Stimulated activated CD4-positive, alpha-beta T cell treated with anti-CD3 and anti-CD28 coated beads, Interleukin-4, amount 100 ng/mL, for 4 hours (primary cell): ENCODE data around the gene PMPCA.

Experiments
- DNase-seq, 2 experiments: peaks; one replicate each; pipeline ENCODE4 v3.0.0-alpha.2; 2020

PMPCA gene

GRCh38 chr9:136438548-136439480 is 28.4 kb downstream of the PMPCA start:
- DNase-seq = peak; percentile 56 to 57

DNA sequence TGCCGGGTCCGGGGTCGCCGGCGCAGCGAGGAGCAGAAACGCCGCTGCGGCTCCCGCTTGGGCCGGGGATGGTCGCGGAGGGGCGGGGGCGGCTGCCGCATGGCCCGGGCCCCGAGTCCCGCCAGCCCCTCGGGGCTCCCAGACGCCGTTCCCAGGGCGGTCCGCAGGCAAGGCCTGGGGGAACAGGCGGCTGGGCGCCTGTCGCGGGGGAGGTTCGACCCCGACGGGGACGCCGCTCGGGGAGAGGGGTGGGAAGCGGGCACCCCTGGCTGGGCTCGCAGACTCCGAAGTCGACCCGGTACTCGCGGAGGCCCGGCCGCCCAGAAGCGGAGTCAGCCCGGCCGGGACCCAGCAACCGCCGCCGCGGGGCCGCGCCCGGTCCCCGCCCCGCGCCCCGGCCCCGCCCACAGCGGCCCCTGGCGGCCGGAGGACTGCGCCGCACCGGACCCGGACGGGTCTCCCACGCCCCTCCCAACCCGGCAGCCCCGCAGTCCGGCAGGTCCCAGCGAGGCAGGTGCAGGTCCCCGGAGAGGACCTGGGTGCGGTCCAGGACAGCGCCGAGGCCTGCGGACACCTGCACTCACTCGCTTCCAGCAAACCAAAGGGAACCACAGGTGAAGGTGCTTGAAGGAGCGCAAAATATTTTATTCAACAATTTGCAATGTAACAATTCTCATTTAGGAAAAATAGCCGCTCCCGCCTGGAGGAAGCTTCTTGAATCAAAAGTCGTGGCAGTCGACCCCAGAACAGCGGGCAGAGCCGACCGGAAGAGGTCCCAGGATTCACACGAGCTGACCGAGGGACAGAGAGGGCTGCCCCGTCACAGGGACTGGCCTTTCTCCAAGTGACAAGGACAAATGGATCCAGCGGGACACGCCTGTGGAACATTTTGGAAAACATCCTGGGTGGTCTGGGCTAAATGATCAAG is 29.3 kb downstream of the PMPCA start, which contains the start of gene INPP5E:
Gene INPP5E, minus strand, starts transcription at position 365 of the 928 bp plus-strand sequence. CDS start 426 bp downstream, outside the sequence.
- peak; percentile 70 to 91 for DNase-seq

- DNase-seq = no peak
These were observed 30.8 kb downstream of the PMPCA start for GRCh38 chr9:136441191-136441680.

- no peak for DNase-seq
These were observed 31.3 kb downstream of the PMPCA start for GRCh38 chr9:136441681-136442245.

DNA sequence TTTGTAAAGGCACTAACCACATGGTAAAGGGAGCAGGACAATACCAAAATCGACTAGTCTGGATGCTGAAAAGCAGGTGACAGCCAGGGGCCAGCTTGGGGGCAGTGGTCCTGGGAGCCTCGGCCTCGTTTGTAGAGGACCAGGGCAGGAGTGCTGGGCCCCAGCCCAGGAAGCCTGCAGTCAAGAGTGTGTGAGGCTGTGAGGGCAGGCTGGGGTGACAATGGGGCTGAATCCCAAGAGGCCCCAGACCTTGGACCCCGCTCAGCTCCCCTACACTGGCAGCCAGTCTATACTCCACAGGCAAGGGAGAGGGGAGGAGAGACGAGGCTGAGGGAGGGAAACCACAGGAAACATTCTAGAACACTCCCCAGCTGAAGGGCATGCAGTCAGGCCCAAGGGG is 31.8 kb downstream of the PMPCA start:
- DNase-seq = no peak

DNA sequence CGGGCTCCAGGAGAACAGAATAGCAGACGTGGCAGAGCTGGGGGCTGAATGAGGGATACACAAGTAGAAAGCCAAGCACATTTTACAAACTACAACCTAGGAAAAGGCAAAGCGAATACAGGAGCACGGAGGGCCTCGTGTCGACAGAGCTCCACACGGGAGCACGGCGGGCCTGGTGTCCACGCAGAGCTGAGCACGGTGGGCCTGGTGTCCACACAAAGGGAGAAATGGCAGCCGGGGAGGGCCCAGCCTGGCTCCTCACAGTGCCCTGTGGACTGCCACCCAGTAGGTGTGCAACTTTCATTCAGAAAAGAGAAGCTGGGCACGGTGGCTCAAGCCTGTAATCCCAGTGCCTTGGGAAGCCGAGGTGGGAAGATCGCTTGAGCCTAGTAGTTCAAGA is 32.6 kb downstream of the PMPCA start:
- DNase-seq = no peak

DNA sequence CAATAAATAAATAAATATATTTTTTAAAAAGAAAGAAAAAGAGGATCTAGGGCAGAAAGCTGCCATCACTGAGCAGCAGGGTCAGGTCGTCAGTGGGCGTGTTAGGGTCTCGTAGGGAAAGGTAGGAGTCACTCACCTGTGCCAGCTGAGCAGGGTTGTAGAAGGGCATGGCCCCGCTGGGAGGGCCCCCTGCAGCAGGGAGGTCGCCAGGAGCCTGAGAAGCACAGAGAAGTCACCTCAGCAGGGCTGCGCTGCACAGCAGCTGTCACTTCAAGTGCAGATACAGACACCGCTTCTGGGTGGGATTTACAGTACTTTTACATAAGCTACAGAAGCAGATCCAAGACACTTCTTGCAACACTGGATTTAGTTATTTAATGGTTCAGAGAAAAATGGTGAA is 33.2 kb downstream of the PMPCA start:
- no peak for DNase-seq

- no peak for DNase-seq
These were observed 33.6 kb downstream of the PMPCA start for GRCh38 chr9:136444102-136444501.

DNA sequence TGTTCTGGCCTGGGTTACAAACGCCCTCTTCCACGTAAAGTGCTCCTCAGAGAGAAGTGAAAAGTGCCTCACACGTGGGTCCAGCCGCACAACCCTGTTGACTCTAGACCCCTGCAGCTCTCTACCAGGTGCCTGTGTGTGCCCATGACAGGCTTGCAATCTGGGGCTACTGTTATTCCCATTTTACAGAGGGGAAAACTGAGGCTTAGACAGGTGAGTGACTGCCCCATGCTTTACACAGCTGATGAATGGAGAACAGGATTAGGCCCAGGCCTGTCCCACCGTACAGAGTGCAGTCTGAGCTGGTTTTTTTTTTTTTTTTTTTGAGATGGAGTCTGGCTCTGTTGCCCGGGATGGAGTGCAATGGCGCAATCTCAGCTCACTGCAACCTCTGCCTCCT is 35.3 kb downstream of the PMPCA start:
- no peak for DNase-seq

- no peak for DNase-seq
These were observed 36.8 kb downstream of the PMPCA start for GRCh38 chr9:136447173-136447778.

DNA sequence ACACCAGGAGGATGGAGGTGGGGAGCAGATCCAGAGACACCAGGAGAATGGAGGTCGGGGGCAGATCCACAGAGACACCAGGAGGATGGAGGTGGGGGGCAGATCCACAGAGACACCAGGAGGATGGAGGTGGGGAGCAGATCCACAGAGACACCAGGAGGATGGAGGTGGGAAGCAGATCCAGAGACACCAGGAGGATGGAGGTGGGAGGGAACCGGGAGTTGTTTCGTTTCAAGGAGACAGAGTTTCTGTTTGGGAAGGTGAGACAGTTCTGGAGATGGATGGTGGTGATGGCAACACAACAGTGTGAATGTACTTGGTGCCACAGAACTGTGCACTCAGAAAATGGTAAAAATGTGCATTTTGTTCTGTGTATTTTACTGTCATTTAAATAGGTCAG is 38.2 kb downstream of the PMPCA start:
- no peak for DNase-seq

DNA sequence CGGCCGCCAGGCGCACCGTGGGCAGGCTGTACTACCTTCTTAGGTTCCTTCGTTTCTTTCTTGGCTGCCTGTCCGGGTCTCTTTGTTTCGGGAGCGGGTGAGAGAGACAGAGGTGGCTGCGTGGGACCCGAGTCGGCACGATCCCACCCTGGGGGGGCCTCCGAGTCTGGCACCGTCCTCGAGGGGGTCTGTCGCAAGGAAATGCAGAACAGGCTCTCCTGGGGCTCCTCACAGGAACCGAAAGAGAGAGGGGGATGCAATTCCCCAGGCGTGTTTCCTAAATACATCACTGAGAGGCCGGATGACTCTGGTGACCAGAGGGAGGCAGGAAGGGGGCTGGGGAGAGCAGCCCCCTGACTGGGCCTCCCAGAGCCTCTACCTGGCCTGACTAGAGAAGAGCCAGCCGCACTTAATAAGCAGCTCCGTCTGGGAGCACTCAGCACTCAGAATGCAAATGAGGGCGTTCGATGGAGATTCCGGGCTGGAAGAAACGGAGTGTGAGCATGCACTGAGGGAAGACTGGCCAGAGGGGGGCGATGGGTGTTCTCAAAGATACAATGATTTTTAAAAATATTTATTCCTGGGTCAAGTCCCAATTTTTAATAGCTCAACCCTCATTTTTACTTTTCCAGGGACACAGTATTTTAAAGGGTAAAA is 40.9 kb downstream of the PMPCA start:
- no peak for DNase-seq

- no peak for DNase-seq
These were observed 42.9 kb downstream of the PMPCA start for GRCh38 chr9:136453326-136453725.

DNA sequence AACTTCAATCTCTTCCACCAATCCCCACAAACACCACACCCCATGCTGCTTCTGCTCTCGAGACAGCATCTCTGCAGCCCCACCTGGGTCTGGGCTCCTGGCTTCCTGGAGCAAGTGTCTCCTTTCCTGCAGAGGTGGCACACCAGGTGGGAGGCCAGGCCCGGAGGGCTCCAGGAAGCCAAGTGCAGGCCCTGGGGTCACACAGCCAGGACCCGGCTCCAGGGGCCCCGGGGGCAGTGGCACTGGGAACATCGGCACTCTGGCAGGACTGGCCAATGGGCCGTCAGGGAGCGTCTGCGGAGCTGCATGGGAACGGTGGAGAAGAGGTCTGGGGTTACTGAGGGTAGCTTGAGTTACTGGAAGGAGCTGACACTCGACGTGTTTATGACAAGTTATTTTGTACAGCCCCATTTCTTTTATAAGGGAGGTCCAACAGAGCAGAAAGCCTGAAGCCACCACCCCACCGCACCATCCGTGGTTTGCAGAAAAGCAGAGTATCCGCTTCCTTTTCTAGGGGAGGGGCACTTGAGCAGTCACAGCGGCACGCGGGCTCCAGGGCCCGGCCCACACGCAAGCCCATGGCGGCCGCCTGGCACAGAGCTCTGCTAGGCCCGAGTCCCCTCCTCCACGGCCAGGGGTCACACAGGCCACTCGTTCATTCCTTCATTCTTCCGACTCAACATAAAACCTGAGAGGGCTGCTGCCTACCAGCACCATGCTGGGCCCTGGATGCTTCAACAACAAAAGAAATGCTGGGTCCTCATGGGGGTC is 43.8 kb downstream of the PMPCA start:
- no peak for DNase-seq

DNA sequence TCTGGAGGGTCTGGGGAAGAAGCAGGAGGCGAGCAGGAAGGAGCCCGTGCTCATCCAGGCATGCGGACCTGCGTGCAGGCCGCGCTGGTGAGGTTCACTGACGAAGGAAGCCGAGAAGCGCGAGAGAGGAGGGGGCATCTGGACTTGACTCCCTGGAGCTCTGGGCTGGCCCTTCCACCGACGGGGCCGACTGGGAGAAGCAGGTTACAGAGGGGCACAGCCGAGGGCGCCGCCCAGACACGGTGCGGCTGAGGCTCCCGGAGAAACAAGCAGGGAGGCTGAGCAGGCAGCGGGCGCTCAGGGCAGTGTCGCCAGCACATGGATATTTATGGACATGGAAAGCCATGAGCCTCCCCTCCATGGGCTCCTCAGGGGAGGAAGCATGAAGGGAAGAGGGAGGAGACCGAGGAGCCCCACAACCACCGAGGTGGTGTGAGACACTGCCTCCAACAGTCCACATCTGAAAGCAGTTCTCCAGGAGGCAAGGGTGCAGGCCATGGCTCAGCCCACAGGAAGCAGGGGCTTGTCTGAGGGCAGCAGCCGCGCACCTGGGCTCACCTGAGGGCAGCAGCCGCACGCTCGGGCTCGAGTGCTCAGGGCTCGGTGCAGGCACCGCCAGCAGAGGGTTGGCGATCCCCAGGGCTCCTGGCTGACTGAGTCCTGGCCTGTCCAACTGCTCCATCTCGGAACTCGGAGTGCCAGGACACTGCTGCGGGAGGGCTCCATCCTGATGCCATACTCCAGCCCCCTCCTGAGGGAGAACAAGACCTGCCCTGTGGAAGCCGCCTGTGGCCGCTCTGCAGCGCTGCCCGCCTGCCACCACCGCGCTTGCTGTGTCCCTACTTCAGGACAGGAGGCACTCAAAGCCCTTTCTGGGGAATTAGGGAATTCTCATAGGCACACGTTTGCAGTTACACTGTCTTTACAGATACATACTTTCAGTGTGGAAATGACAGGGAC is 44.9 kb downstream of the PMPCA start:
- DNase-seq = no peak

DNA sequence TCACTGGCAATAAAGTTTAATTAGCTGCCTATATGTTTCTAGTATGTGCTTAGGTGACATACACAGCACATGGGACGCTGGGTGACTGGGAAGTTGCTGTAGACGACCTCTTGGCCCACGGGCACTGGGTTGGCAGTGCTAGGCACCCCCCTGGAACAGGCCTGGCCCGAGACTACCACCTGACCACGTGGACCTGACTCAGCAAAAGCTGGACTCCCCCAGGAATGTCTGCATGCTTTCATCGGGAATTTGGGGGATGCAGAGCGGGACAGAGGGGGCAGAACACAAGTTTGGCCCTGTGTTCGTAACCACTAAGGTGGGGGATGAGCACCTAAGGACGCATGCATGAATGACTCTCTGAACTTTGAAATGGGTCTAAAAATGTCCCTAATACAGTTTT is 45.8 kb downstream of the PMPCA start:
- no peak for DNase-seq

DNA sequence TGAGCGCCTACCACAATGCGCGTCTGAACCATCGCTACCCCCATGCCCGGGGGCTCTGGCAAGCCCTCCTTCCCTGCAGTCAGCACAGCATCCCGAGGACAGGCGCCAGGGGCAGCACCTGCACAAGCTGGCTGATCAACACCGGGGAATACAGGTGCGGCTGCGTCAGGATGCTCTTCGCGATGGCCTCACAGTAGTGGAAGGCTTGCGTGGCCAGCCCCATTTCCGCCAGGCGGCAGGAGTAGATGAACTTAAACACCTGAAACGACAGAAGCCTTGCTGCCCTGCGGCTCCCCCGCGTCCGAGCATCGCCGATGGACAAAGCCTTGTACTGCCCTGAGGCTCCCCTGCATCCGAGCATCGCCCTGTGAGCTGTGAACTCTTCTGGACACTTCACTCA is 46.9 kb downstream of the PMPCA start:
- no peak for DNase-seq

- DNase-seq = no peak
These were observed 49.0 kb downstream of the PMPCA start for GRCh38 chr9:136459425-136459824.

DNA sequence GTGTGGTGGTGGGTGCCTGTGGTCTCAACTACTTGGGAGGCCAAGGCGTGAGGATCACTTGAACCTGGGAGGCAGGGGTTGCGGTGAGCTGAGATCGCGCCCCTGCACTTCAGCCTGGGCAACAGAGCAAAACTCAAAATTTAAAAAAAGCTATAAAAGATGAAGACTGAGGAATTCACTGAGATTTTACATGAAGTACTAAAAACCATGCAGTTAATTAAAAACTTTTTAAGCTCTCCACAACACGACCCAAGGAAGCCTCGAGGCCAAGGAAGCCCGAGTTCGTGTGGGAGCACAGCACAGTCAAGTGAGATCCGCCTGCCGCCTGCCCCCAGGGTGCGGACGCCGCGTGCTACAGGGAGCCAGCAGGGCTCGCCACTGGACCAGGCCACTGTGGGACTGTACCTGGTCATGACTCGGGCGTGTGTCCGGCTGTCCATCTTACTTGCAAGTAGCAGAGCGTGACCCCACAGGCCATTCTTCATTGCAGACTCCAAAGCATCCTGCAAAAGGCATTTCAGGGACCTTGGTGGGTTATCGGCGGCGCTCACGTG is 50.4 kb downstream of the PMPCA start:
- DNase-seq = no peak

DNA sequence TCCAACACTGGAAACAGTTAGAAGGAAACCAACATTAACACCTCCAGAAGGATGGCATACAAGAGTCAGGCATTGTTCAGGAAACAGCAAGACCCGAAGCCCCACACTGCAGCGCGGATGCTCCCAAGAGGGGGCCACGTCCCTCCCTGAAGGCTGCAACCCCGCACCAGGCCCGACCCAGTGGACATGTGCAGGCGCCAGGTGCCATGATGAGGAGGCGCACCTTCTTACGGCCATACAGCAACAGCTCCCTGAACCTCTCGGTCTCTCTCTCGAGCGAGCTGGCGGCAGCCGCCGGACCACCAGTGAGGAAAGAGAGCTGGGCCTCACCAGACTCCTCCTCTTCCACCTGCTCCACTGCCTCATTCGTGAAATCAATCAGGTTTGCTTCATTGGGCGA is 52.2 kb downstream of the PMPCA start:
- no peak for DNase-seq
